Fibroblast of skin of left quadriceps (primary cell): ENCODE measurements around the gene EIF5A2.
"Not testable (repeated sequence)": the region's sequence is repeated elsewhere in the genome, so short reads cannot be mapped to it uniquely, and the experiment has no call there.

ENCODE experiments used
- DNase-seq, 2 experiments: peaks; one replicate each; pipeline ENCODE4 v3.0.0-alpha.2; 2013; ENCODE audit warnings: low read depth in 2 of 2

The EIF5A2 gene

GRCh38 chr3:170908235-170909116 lies at the start of gene EIF5A2:
TSS of gene EIF5A2 (minus strand) at chr3:170908637. CDS start at chr3:170907806, 831 bp downstream.
- DNase-seq: peak; percentile 91

GRCh38 chr3:170956647-170957046 lies 48.2 kb upstream of the EIF5A2 start:
- no peak for DNase-seq

- no peak for DNase-seq
Observed at GRCh38 chr3:170953736-170954135, 45.3 kb upstream of the EIF5A2 start.

GRCh38 chr3:170953229-170953628 lies 44.8 kb upstream of the EIF5A2 start:
- no peak for DNase-seq

GRCh38 chr3:170949211-170949610 lies 40.8 kb upstream of the EIF5A2 start:
- DNase-seq: no peak

- DNase-seq: no peak
Observed at GRCh38 chr3:170947018-170947769, 38.8 kb upstream of the EIF5A2 start.

- DNase-seq: no peak
Observed at GRCh38 chr3:170942011-170942410, 33.6 kb upstream of the EIF5A2 start.

GRCh38 chr3:170941551-170941950 lies 33.1 kb upstream of the EIF5A2 start:
- DNase-seq: no peak

GRCh38 chr3:170933039-170933438 lies 24.6 kb upstream of the EIF5A2 start:
- DNase-seq: not testable (repeated sequence)

- DNase-seq: not testable (repeated sequence)
Observed at GRCh38 chr3:170923553-170923952, 15.1 kb upstream of the EIF5A2 start.

- no peak for DNase-seq
Observed at GRCh38 chr3:170918715-170919114, 10.3 kb upstream of the EIF5A2 start.

- DNase-seq: no peak
Observed at GRCh38 chr3:170914690-170915089, 6.3 kb upstream of the EIF5A2 start.

GRCh38 chr3:170914212-170914611 lies 5.8 kb upstream of the EIF5A2 start:
- DNase-seq: no peak

- no peak for DNase-seq
Observed at GRCh38 chr3:170911051-170911450, 2.6 kb upstream of the EIF5A2 start.

- DNase-seq: no peak
Observed at GRCh38 chr3:170910542-170910941, 2.1 kb upstream of the EIF5A2 start.

GRCh38 chr3:170909129-170909903 lies 879 bp upstream of the EIF5A2 start:
- peak; percentile 86 for DNase-seq

- DNase-seq: no peak
Observed at GRCh38 chr3:170907637-170908234, 701 bp downstream of the EIF5A2 start.

- DNase-seq: no peak
Observed at GRCh38 chr3:170905862-170906261, 2.6 kb downstream of the EIF5A2 start.

- no peak for DNase-seq
Observed at GRCh38 chr3:170903123-170903522, 5.3 kb downstream of the EIF5A2 start.

GRCh38 chr3:170899455-170899854 lies 9.0 kb downstream of the EIF5A2 start:
- DNase-seq: no peak

- no peak for DNase-seq
Observed at GRCh38 chr3:170897978-170898377, 10.5 kb downstream of the EIF5A2 start.

- not testable (repeated sequence) for DNase-seq
Observed at GRCh38 chr3:170897199-170897598, 11.2 kb downstream of the EIF5A2 start.
